KMS-11 (cell line): ENCODE results near the gene CEP295NL.

Experiments used
- H2AFZ ChIP-seq: fragments of 200-600 bp; sonication (generic); 2 replicates; pipeline ENCODE4 v1.6.1; 2016; ENCODE audit warnings: antibody characterized with exemption, mixed run types, low read depth
- H3K27ac ChIP-seq: fragments of 200-600 bp; sonication (generic); 2 replicates; pipeline ENCODE4 v1.6.1; 2016; ENCODE audit warnings: mild to moderate bottlenecking, mixed run types
- H3K27me3 ChIP-seq: fragments of 200-600 bp; sonication (generic); 2 replicates; pipeline ENCODE4 v1.6.1; 2017; ENCODE audit warnings: mild to moderate bottlenecking, low read depth, mixed run types, moderate library complexity; ENCODE audit not compliant: insufficient read depth
- H3K36me3 ChIP-seq: fragments of 200-600 bp; sonication (generic); 2 replicates; pipeline ENCODE4 v1.6.1; 2017; ENCODE audit warnings: mild to moderate bottlenecking, mixed run types; ENCODE audit not compliant: insufficient read depth
- H3K4me1 ChIP-seq: fragments of 200-600 bp; sonication (generic); 2 replicates; pipeline ENCODE4 v1.6.1; 2016; ENCODE audit warnings: mild to moderate bottlenecking, low read depth, mixed run types; ENCODE audit not compliant: poor library complexity, severe bottlenecking
- H3K4me2 ChIP-seq: fragments of 200-600 bp; sonication (generic); 2 replicates; pipeline ENCODE4 v1.7.0; 2016; ENCODE audit warnings: mild to moderate bottlenecking, mixed run types
- H3K4me3 ChIP-seq: fragments of 200-600 bp; sonication (generic); IDR thresholded peaks from 2 replicates; pipeline ENCODE4 v1.6.1; 2017; ENCODE audit warnings: low read depth, low read length, mixed read lengths; ENCODE audit not compliant: insufficient read depth
- H3K79me2 ChIP-seq: fragments of 200-600 bp; sonication (generic); 2 replicates; pipeline ENCODE4 v1.6.1; 2016; ENCODE audit warnings: low read depth, mixed run types; ENCODE audit not compliant: insufficient read depth
- H3K9ac ChIP-seq: fragments of 200-600 bp; sonication (generic); 2 replicates; pipeline ENCODE4 v1.6.1; 2016; ENCODE audit warnings: mild to moderate bottlenecking, mixed run types
- H4K20me1 ChIP-seq: fragments of 200-600 bp; sonication (generic); 2 replicates; pipeline ENCODE4 v1.6.1; 2016; ENCODE audit warnings: mild to moderate bottlenecking, mixed run types; ENCODE audit not compliant: insufficient read depth
- TF ChIP-seq, protein P1 (sequence below): fragments of 200-600 bp; sonication (generic); conservative IDR thresholded peaks from 2 replicates; pipeline ENCODE4 v1.6.1; 2017; ENCODE audit warnings: low read depth, mild to moderate bottlenecking, antibody characterized with exemption, low read length, moderate library complexity, mixed read lengths

Gene CEP295NL, protein sequence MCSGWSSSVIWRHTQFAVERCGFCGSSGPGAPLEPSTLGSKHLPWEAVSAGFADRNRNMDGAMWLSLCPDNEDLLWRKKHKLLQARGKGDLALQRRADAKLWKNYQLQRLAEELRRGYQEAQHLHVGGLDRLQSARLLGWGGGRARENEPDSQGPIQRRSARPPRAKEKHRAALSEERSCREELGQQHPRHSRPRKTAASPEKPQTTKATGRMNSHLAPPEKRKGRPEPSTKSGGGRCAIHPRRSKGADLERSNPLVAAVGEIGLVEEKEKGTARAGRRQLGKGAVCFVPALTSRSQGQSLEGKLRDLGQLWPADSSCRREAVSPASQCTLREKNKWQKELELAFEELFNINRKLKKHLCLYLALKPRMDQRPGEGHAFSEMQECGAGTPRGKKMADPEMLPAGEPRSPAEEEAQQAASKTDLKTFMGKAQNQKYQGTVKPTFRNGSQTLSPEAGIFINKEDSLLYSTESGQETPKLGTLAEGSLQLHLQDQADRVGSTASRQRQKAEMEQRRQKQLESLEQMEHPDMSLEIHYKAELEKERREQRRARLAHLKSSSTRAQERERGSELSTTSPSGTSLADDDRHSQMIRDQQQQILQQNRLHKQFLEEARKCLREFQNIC

DNA sequence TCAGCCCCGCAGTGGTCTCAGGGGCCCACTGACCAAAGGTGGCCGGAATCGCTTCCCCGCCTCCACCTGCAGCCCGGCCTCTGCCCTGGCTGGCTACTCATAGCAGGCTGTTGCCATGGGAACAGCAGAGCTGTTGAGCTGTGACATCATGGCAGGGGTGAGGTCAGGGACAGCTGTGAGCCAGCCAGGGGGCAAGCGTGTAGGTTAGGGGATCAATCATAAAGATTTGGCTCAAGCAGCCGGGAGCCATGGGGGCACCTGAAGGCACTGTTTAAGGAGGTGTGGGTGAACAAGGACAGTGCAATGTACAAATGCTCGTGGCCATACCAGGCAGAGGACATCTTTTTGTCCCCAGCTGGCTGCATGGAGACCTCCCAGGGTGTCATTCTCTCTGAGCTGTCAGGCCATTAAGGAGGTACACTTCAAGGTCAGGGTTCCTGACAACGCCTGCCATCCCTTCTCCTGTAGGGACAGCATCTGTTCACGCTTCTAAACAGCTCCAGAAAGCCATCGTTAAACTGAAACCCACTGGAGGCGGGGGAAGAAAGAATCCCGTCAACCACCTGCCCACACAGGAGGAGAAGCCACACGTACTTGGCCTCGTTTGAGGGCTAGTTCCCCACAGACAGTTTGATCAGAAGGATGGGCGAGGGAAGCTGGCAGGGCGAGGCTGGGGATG is at the start of gene CEP295NL:
Gene CEP295NL (minus strand): TSS at position 101 of the 679 bp plus-strand sequence. CDS start 1,373 bp downstream, outside the sequence.
- H3K27me3 ChIP-seq: no peaks in the 10 kb centered on the region
- peaks cover 3% of the 10 kb centered on the region for H3K4me1 ChIP-seq
- H4K20me1 ChIP-seq: no peaks in the 10 kb centered on the region; the same call in 1 of the 2 replicates
- H3K4me3 ChIP-seq: no peak within 1 kb of the TSS
- H3K27ac ChIP-seq: no peak within 1 kb of the TSS
- no peak within 1 kb of the TSS for H3K9ac ChIP-seq
- no peak within 1 kb of the TSS for H2AFZ ChIP-seq
- H3K36me3 ChIP-seq: no peaks in the 10 kb centered on the region
- H3K79me2 ChIP-seq: peaks cover 35% of the 10 kb centered on the region
- H3K4me2 ChIP-seq: no peak within 1 kb of the TSS
- TF ChIP-seq, protein P1, sequence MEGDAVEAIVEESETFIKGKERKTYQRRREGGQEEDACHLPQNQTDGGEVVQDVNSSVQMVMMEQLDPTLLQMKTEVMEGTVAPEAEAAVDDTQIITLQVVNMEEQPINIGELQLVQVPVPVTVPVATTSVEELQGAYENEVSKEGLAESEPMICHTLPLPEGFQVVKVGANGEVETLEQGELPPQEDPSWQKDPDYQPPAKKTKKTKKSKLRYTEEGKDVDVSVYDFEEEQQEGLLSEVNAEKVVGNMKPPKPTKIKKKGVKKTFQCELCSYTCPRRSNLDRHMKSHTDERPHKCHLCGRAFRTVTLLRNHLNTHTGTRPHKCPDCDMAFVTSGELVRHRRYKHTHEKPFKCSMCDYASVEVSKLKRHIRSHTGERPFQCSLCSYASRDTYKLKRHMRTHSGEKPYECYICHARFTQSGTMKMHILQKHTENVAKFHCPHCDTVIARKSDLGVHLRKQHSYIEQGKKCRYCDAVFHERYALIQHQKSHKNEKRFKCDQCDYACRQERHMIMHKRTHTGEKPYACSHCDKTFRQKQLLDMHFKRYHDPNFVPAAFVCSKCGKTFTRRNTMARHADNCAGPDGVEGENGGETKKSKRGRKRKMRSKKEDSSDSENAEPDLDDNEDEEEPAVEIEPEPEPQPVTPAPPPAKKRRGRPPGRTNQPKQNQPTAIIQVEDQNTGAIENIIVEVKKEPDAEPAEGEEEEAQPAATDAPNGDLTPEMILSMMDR: no peak

DNA sequence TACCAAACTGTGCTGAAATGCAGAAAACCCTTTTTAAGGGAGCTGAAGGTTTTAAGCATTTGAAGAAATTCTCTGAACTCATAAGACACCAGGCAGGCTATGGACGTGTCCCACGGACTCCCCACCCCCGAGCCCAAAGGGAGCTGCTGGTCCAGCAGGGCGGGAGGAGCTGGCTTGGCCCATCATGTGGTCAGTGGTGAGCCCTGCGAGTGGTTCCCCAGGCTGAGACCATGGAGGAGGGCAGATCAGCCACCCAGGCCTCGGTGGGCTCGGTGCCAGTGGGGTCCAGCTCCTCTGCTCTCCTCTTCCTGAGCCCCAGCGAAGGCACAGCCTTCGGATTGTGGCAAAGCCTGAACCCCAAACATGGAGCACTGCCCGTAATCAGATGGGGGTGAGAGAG is 49.7 kb upstream of the CEP295NL start:
- Histone ChIP-seq H3K4me3 (no peak overlapping the region), H2AFZ (no peak overlapping the region), H4K20me1 (no peaks in the 10 kb centered on the region), H3K27me3 (peaks cover 59% of the 10 kb centered on the region), H3K79me2 (no peaks in the 10 kb centered on the region), H3K36me3 (no peaks in the 10 kb centered on the region), H3K4me1 (no peaks in the 10 kb centered on the region), H3K27ac (no peak overlapping the region), H3K4me2 (no peak overlapping the region), H3K9ac (no peak overlapping the region)
- TF ChIP-seq, protein P1: no peak

DNA sequence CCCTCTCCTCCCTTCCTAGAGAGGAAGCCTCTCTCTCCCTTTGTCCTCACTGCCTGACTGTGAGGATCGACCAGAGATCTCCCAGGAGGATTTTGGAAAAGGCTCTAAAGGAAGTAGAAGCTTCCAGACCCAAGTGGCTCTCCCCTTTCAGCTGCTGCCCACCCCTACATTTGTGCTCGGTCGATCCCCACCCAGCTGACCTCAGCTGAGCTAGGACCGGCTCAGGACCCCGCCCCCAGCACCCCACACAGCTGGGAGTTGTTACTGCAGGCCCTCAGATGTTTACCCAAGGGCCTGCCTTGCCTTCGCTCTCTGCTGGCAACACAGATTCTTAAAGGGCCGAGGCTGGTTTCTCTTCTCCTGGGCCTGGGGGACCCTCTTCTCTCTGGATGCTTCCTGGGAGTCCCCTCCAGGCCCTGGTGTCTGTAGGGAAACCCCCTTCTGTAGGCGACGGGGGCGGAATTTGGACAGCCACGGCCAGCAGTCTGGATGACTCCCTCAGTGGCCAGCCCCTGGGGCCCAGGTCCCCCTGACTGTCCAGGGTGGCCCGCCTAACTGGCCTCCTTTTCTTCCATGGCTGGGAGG is 49.1 kb upstream of the CEP295NL start:
- no peak overlapping the region for H3K4me2 ChIP-seq
- H3K4me3 ChIP-seq: no peak overlapping the region
- H3K79me2 ChIP-seq: no peaks in the 10 kb centered on the region
- no peaks in the 10 kb centered on the region for H3K4me1 ChIP-seq
- no peak overlapping the region for H3K27ac ChIP-seq
- H3K27me3 ChIP-seq: peaks cover 53% of the 10 kb centered on the region
- no peaks in the 10 kb centered on the region for H3K36me3 ChIP-seq
- no peak overlapping the region for H2AFZ ChIP-seq
- TF ChIP-seq, protein P1: no peak
- H3K9ac ChIP-seq: no peak overlapping the region
- no peaks in the 10 kb centered on the region for H4K20me1 ChIP-seq

DNA sequence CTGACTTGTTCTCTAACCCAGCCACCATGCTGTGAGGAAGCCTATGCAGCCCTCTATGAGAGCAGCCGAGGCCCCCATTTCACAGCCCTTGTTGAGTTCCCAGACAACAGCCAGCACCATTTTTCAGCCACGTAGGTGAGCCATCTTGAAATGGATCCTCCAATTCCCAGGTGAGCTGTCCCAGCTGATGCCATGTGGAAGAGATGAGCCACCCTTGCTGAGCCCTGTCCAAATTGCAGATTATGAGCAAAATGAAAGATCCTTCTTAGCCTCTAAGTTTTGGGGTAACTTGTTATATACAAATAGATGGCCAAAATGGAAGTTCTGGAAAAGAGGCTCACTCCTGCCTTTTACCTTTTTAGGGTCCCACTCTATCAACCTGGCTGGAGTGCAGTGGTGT is 47.9 kb upstream of the CEP295NL start:
- Histone ChIP-seq H3K9ac (no peak overlapping the region), H3K27ac (no peak overlapping the region), H3K4me1 (no peaks in the 10 kb centered on the region), H3K4me3 (no peak overlapping the region), H3K27me3 (peaks cover 42% of the 10 kb centered on the region), H4K20me1 (no peaks in the 10 kb centered on the region), H3K4me2 (no peak overlapping the region), H2AFZ (no peak overlapping the region), H3K79me2 (no peaks in the 10 kb centered on the region), H3K36me3 (no peaks in the 10 kb centered on the region)
- TF ChIP-seq, protein P1: no peak
